T47D (cell line): ENCODE measurements around the gene FSTL4.

ENCODE experiments used
- DNase-seq, 2 experiments: peaks; one replicate each; pipeline versions ENCODE4 v3.0.0 to v3.0.0-alpha.2; 2011 to 2012; ENCODE audit warnings: low read depth in 1 of 2, low spot score in 1 of 2
- JUND ChIP-seq: IDR thresholded peaks from 2 replicates; pipeline ENCODE4 v1.6.1; 2012; ENCODE audit warnings: low read depth
- in situ Hi-C: cut with HindIII; loops from 2 replicates; pipeline ENCODE4 v1.10.0; 2016; ENCODE audit warnings: low sequenced_read_pairs, low pct_unique_long_range_greater_than_20kb

The FSTL4 gene

GRCh38 chr5:133347039-133347438 is 265.3 kb downstream of the FSTL4 start:
- peak in 1 of 2 experiments; percentile 54 for DNase-seq

GRCh38 chr5:133344266-133344665 is 268.1 kb downstream of the FSTL4 start:
- DNase-seq: no peak
- in situ Hi-C loops: no loop called here
- TF ChIP-seq JUND: no peak

More at GRCh38 chr5:133347039-133347438, 265.3 kb downstream of the FSTL4 start:
- no peak for TF ChIP-seq JUND
- in situ Hi-C loops: no loop called here

- no peak for TF ChIP-seq JUND
- in situ Hi-C loops: no loop called here
Measured at GRCh38 chr5:133343196-133343595, 269.1 kb downstream of the FSTL4 start.

GRCh38 chr5:133341915-133342710 is 270.2 kb downstream of the FSTL4 start:
- no peak for TF ChIP-seq JUND
- in situ Hi-C loops: no loop called here
- no peak for DNase-seq

More at GRCh38 chr5:133343196-133343595, 269.1 kb downstream of the FSTL4 start:
- no peak for DNase-seq

- in situ Hi-C loops: no loop called here
Measured at GRCh38 chr5:133341296-133341695, 271.0 kb downstream of the FSTL4 start.

GRCh38 chr5:133340822-133341221 is 271.5 kb downstream of the FSTL4 start:
- no peak for DNase-seq
- no peak for TF ChIP-seq JUND
- in situ Hi-C loops: no loop called here

More at GRCh38 chr5:133341296-133341695, 271.0 kb downstream of the FSTL4 start:
- no peak for TF ChIP-seq JUND
- no peak for DNase-seq

GRCh38 chr5:133340002-133340755 is 272.2 kb downstream of the FSTL4 start:
- in situ Hi-C loops: no loop called here
- DNase-seq: no peak
- TF ChIP-seq JUND: no peak

- no peak for DNase-seq
- in situ Hi-C loops: no loop called here
- no peak for TF ChIP-seq JUND
Measured at GRCh38 chr5:133338504-133339355, 273.6 kb downstream of the FSTL4 start.

GRCh38 chr5:133337795-133338445 is 274.4 kb downstream of the FSTL4 start:
- TF ChIP-seq JUND: no peak
- in situ Hi-C loops: no loop called here
- DNase-seq: no peak

GRCh38 chr5:133336969-133337410 is 275.4 kb downstream of the FSTL4 start:
- in situ Hi-C loops: no loop called here
- no peak for DNase-seq
- TF ChIP-seq JUND: no peak

- DNase-seq: no peak
- no peak for TF ChIP-seq JUND
- in situ Hi-C loops: no loop called here
Measured at GRCh38 chr5:133336121-133336968, 276.0 kb downstream of the FSTL4 start.
